ENCODE data around the gene AFAP1. TPM values are rescaled to one million over a fixed set of nuclear protein-coding genes. Genes with fewer than 3 reads are reported as not detected.

AFAP1 gene
- total RNA-seq, 1 experiment from 2014 or later = 94.7 TPM

GRCh38 chr4:7867701-7868435, 71.8 kb downstream of the AFAP1 start:
- BruUV-seq (replicated peaks) = TSS peak; percentile 19
- no peak for DNase-seq (ENCODE audit: low read depth, low spot score)
- H3K9me3 ChIP-seq (ENCODE audit: control insufficient read depth, insufficient read depth, low read depth, low read length) = no peaks in the 10 kb centered on the region
- in situ Hi-C loops (cut with HindIII; ENCODE audit: low pct_unique_long_range_greater_than_20kb, low sequenced_read_pairs) (no loop called here), intact Hi-C loops (cut with micrococcal nuclease; ENCODE audit: unreplicated experiment) (no loop called here)
- ATAC-seq = no peak
- POLR2A ChIA-PET = no interaction called here
- peaks cover 24% of the 10 kb centered on the region for H3K36me3 ChIP-seq (ENCODE audit: control insufficient read depth, insufficient read depth, low read length)
- H3K4me1 ChIP-seq (ENCODE audit: control insufficient read depth, insufficient read depth, low read length) = peaks cover 52% of the 10 kb centered on the region
- no peak for TF ChIP-seq SIN3A (IDR thresholded peaks at IDR 0.05; ENCODE audit: borderline replicate concordance, insufficient read depth, low read depth, low read length)
- H3K27ac ChIP-seq (ENCODE audit: low read length) = peak overlapping the region; percentile 46
- H3K4me3 ChIP-seq (ENCODE audit: low read depth in 2 of 2, low read length in 2 of 2) = no peak overlapping the region
- CTCF ChIA-PET = no interaction called here
- H3K27me3 ChIP-seq (ENCODE audit: control insufficient read depth, insufficient read depth, low read length) = no peaks in the 10 kb centered on the region

GRCh38 chr4:7867191-7867590, 72.5 kb downstream of the AFAP1 start:
- CTCF ChIA-PET = no interaction called here

More at GRCh38 chr4:7867191-7867590, 72.5 kb downstream of the AFAP1 start:
- intact Hi-C loops (cut with micrococcal nuclease; ENCODE audit: unreplicated experiment) (no loop called here), in situ Hi-C loops (cut with HindIII; ENCODE audit: low pct_unique_long_range_greater_than_20kb, low sequenced_read_pairs) (no loop called here)
- TF ChIP-seq REST (IDR thresholded peaks at IDR 0.05; ENCODE audit: insufficient read depth in 1 of 2, low read depth in 2 of 2, low read length in 1 of 2) = no peak
- TF ChIP-seq SIN3A (IDR thresholded peaks at IDR 0.05; ENCODE audit: borderline replicate concordance, insufficient read depth, low read depth, low read length) = no peak
- TF ChIP-seq POLR2AphosphoS5 (IDR thresholded peaks at IDR 0.05; ENCODE audit: low read depth, low read length) = no peak
- no peak for TF ChIP-seq CTCF (IDR thresholded peaks at IDR 0.05)
- TF ChIP-seq TCF7L2 (IDR thresholded peaks at IDR 0.05; ENCODE audit: low read depth, low read length) = no peak
- H3K36me3 ChIP-seq (ENCODE audit: control insufficient read depth, insufficient read depth, low read length) = peaks cover 24% of the 10 kb centered on the region
- no TSS peak for BruUV-seq (replicated peaks)
- no peak for DNase-seq (ENCODE audit: low read depth, low spot score)
- no peaks in the 10 kb centered on the region for H3K9me3 ChIP-seq (ENCODE audit: control insufficient read depth, insufficient read depth, low read depth, low read length)
- ATAC-seq = no peak
- H3K4me1 ChIP-seq (ENCODE audit: control insufficient read depth, insufficient read depth, low read length) = peaks cover 46% of the 10 kb centered on the region
- peak overlapping the region; percentile 46 for H3K27ac ChIP-seq (ENCODE audit: low read length)
- no peak overlapping the region for H3K4me3 ChIP-seq (ENCODE audit: low read depth in 2 of 2, low read length in 2 of 2)
- POLR2A ChIA-PET = no interaction called here
- H3K27me3 ChIP-seq (ENCODE audit: control insufficient read depth, insufficient read depth, low read length) = no peaks in the 10 kb centered on the region
